Naive thymus-derived CD4-positive, alpha-beta T cell (primary cell): ENCODE measurements around the gene PBX4. TPM values are rescaled to one million over a fixed set of nuclear protein-coding genes. Genes with fewer than 3 reads are reported as not detected.
"Not testable (repeated sequence)": the region's sequence is repeated elsewhere in the genome, so short reads cannot be mapped to it uniquely, and the experiment has no call there.

Experiments used
- ATAC-seq: fragments of 150-1000 bp; cut with Tn5 transposase; 2 replicates; pipeline ENCODE4 v1.10.0; 2021; ENCODE audit warnings: mild to moderate bottlenecking, moderate library complexity
- CTCF ChIA-PET: fragments of 350-600 bp; sonication (Branson Sonifier 250); formaldehyde crosslinking; loops from one replicate; lab custom pipeline; 2021; ENCODE audit warnings: antibody characterized with exemption; lab: Charles Lee
- POLR2A ChIA-PET: fragments of 350-600 bp; sonication (Branson Sonifier 250); formaldehyde crosslinking; loops from one replicate; lab custom pipeline; 2021; ENCODE audit warnings: antibody characterized with exemption, inconsistent platforms; lab: Charles Lee
- DNase-seq, 9 donors: peaks; one replicate each; pipeline versions ENCODE4 v3.0.0 to v3.0.0-alpha.2; 2020 to 2022; ENCODE audit warnings: mixed read lengths in 1 of 9
- H3K27ac ChIP-seq: one replicate; pipeline ENCODE4 v1.7.0; 2013; ENCODE audit warnings: mild to moderate bottlenecking, low read depth, low read length, moderate library complexity
- H3K27me3 ChIP-seq, 2 donors: one replicate each; pipeline ENCODE4 v1.7.0; 2013; ENCODE audit warnings: low read length in 2 of 2, mild to moderate bottlenecking in 2 of 2, moderate library complexity in 2 of 2; ENCODE audit not compliant: control insufficient read depth in 2 of 2, insufficient read depth in 2 of 2
- H3K36me3 ChIP-seq, 3 experiments: 1 replicate in 2 of 3; 2 replicates in 1 of 3; pipeline ENCODE4 v1.7.0; 2013; ENCODE audit warnings: low read length in 3 of 3, mild to moderate bottlenecking in 3 of 3, moderate library complexity in 1 of 3; ENCODE audit not compliant: insufficient read depth in 3 of 3, control insufficient read depth in 2 of 3
- H3K4me1 ChIP-seq, 2 donors: one replicate each; pipeline ENCODE4 v1.7.0; 2013; ENCODE audit warnings: low read length in 2 of 2, mild to moderate bottlenecking in 2 of 2, moderate library complexity in 1 of 2; ENCODE audit not compliant: control insufficient read depth in 2 of 2, insufficient read depth in 2 of 2
- H3K4me3 ChIP-seq: 2 replicates; pipeline ENCODE4 v1.7.0; 2013; ENCODE audit warnings: mild to moderate bottlenecking, low read length
- H3K9me3 ChIP-seq, 3 experiments: 1 replicate in 2 of 3; 2 replicates in 1 of 3; pipeline ENCODE4 v1.7.0; 2013; ENCODE audit warnings: low read length in 3 of 3; ENCODE audit not compliant: control insufficient read depth in 2 of 3
- H3K27ac Mint-ChIP-seq, 9 donors: one replicate each; pipeline ENCODE4 v1.8.0; 2020 to 2022; ENCODE audit warnings: mixed read lengths in 9 of 9, mild to moderate bottlenecking in 8 of 9, moderate library complexity in 5 of 9, inconsistent platforms in 2 of 9
- H3K27me3 Mint-ChIP-seq, 5 donors: one replicate each; pipeline ENCODE4 v1.8.0; 2021 to 2022; ENCODE audit warnings: mixed read lengths in 5 of 5, mild to moderate bottlenecking in 1 of 5
- H3K36me3 Mint-ChIP-seq, 5 donors: one replicate each; pipeline ENCODE4 v1.8.0; 2020 to 2022; ENCODE audit warnings: mixed read lengths in 5 of 5, mild to moderate bottlenecking in 3 of 5, inconsistent platforms in 1 of 5
- H3K4me1 Mint-ChIP-seq, 7 donors: one replicate each; pipeline ENCODE4 v1.8.0; 2020 to 2022; ENCODE audit warnings: mixed read lengths in 7 of 7, mild to moderate bottlenecking in 3 of 7, inconsistent platforms in 1 of 7
- H3K4me3 Mint-ChIP-seq, 10 donors: one replicate each; pipeline ENCODE4 v1.8.0; 2020 to 2022; ENCODE audit warnings: mild to moderate bottlenecking in 10 of 10, mixed read lengths in 10 of 10, moderate library complexity in 6 of 10, inconsistent platforms in 2 of 10
- H3K9me3 Mint-ChIP-seq, 11 donors: one replicate each; pipeline ENCODE4 v1.8.0; 2020 to 2022; ENCODE audit warnings: mixed read lengths in 11 of 11, mild to moderate bottlenecking in 4 of 11, inconsistent platforms in 1 of 11, moderate library complexity in 1 of 11
- intact Hi-C, 2 donors: fragments of 100-400 bp; cut with micrococcal nuclease; formaldehyde crosslinking; loops; one replicate each; pipeline ENCODE4 v1.15.1; 2023
- polyA plus RNA-seq, 2 donors: library from polyadenylated mRNA; unstranded; fragments of 300-500 nt; fragmentation: Illumina TruSeq; gene quantifications; one replicate each; pipeline ENCODE4 v1.2.3, GENCODE V29; 2021
- total RNA-seq, 6 experiments: library from RNA in 5 of 6; stranded (reverse) in 5 of 6; gene quantifications; 1 replicate in 5 of 6; 2 replicates in 1 of 6; pipeline ENCODE4 v1.2.3 and lab custom pipeline; 2021 to 2026

PBX4 gene
- total and polyA plus RNA-seq, 7 experiments from 2014 or later: 3.8 to 42.7 (median 30.9) TPM

GRCh38 chr19:19606021-19606420, 12.5 kb downstream of the PBX4 start:
- H3K4me3 Mint-ChIP-seq: peak overlapping the region; percentile 42 to 76 (median 71)
- ATAC-seq: peak; percentile 83
- no peaks in the 10 kb centered on the region for H3K27me3 ChIP-seq
- ChIA-PET POLR2A (interaction anchor here (0.7 to 6.9 kb wide), 14 partner anchors 9 to 170 kb away, joined by 3 to 49 read pairs (median 4); partner anchors contain the start of genes LPAR2 and PBX4), CTCF (interaction anchor here (0.7 to 1.2 kb wide), 6 partner anchors 12 to 74 kb away, joined by 3 to 4 read pairs (median 3); partner anchors contain the start of gene PBX4)
- H3K4me1 Mint-ChIP-seq: peaks cover 29 to 66% (median 55%) of the 10 kb centered on the region in 7 donors
- no peaks in the 10 kb centered on the region for H3K27me3 Mint-ChIP-seq
- peak in 7 of 9 donors; percentile 33 to 83 (median 61) for DNase-seq
- H3K36me3 ChIP-seq: no peaks in the 10 kb centered on the region
- H3K27ac Mint-ChIP-seq: peak overlapping the region; percentile 66 to 96 (median 91)
- H3K9me3 Mint-ChIP-seq: peaks cover 0 to 4% (median 0%) of the 10 kb centered on the region in 11 donors
- peak overlapping the region; percentile 46 for H3K27ac ChIP-seq
- no peaks in the 10 kb centered on the region for H3K9me3 ChIP-seq
- H3K4me3 ChIP-seq: no peak overlapping the region
- intact Hi-C loops: loop anchor here in 1 of 2 donors (1.0 to 10.0 kb wide), 5 partner anchors 8 to 201 kb away; partner anchors contain the start of genes GATAD2A and PBX4
- H3K4me1 ChIP-seq: peaks cover 42 to 54% of the 10 kb centered on the region in 2 donors
- H3K36me3 Mint-ChIP-seq: peaks cover 0 to 42% (median 10%) of the 10 kb centered on the region in 5 donors

DNA sequence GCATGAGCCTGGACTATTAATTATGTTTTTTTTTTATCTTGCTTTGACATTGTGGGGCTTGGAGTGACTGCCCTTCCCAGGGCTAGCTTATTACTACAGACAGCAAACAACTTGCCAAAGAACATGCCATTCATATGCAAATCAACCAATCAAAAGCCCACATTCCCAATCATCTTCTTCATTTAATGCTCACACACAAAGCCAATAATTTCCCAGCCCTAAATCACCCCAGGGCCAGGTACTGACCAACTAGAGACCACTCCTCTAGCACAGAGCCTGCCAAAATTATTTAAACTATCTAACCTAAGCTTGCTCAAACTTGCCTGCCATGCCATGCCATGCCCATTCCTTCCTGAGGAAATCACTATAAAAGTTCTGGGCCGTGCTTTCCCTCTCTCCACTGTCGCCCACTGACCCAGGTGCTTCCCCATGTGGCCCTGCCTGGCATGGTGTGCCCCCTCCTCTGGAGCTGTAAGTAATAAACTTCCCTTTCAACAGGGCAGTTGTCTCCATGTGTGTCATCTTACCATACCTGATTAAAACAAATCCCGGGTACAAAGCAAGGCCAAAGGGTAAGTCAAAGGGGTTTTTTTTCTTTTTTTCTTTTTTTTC, 15.7 kb downstream of the PBX4 start:
- Histone ChIP-seq H3K4me1 (peaks cover 71 to 74% of the 10 kb centered on the region in 2 donors), H3K4me3 (peak overlapping the region; percentile 13), H3K36me3 (no peaks in the 10 kb centered on the region), H3K27ac (peak overlapping the region; percentile 66), H3K27me3 (no peaks in the 10 kb centered on the region), H3K9me3 (no peaks in the 10 kb centered on the region)
- ChIA-PET POLR2A (interaction anchor here (0.5 to 6.9 kb wide), 16 partner anchors 10 to 415 kb away, joined by 3 to 49 read pairs (median 4); partner anchors contain the start of genes LPAR2, PBX4, ZNF14 and ZNF506), CTCF (interaction anchor here (0.7 to 1.2 kb wide), 5 partner anchors 22 to 70 kb away, joined by 3 to 5 read pairs (median 3); partner anchors contain the start of gene GMIP)
- Mint-ChIP-seq H3K9me3 (peaks cover 0 to 6% (median 0%) of the 10 kb centered on the region in 11 donors), H3K27ac (peak overlapping the region; percentile 69 to 95 (median 90)), H3K4me1 (peaks cover 32 to 74% (median 59%) of the 10 kb centered on the region in 7 donors), H3K27me3 (no peaks in the 10 kb centered on the region), H3K4me3 (peak overlapping the region; percentile 55 to 74 (median 65)), H3K36me3 (peaks cover 0 to 31% (median 0%) of the 10 kb centered on the region in 5 donors)
- DNase-seq (no peak), ATAC-seq (no peak)
- intact Hi-C loops: loop anchor here (1.0 to 10.0 kb wide), 4 partner anchors 12 to 198 kb away; partner anchors contain the start of genes PBX4 (in 2 of the 2), GATAD2A (in 1 of the 2) and GMIP (in 1 of the 2)

GRCh38 chr19:19602136-19602712, 16.3 kb downstream of the PBX4 start:
- Histone ChIP-seq H3K27me3 (no peaks in the 10 kb centered on the region), H3K9me3 (no peaks in the 10 kb centered on the region), H3K4me1 (peaks cover 76 to 80% of the 10 kb centered on the region in 2 donors), H3K4me3 (peak overlapping the region; percentile 29), H3K36me3 (no peaks in the 10 kb centered on the region), H3K27ac (peak overlapping the region; percentile 66)
- Mint-ChIP-seq H3K27me3 (no peaks in the 10 kb centered on the region), H3K36me3 (peaks cover 0 to 37% (median 0%) of the 10 kb centered on the region in 5 donors), H3K9me3 (peaks cover 0 to 6% (median 0%) of the 10 kb centered on the region in 11 donors), H3K4me1 (peaks cover 37 to 75% (median 65%) of the 10 kb centered on the region in 7 donors), H3K4me3 (peak overlapping the region; percentile 43 to 74 (median 64)), H3K27ac (peak overlapping the region; percentile 69 to 95 (median 90))
- peak in 7 of 9 donors; percentile 56 to 74 (median 67) for DNase-seq
- ChIA-PET POLR2A (interaction anchor here (0.5 to 6.9 kb wide), 18 partner anchors 8 to 415 kb away, joined by 3 to 49 read pairs (median 4); partner anchors contain the start of genes GMIP, LPAR2, PBX4 and ZNF101), CTCF (interaction anchor here (0.7 to 1.2 kb wide), 5 partner anchors 23 to 70 kb away, joined by 3 to 5 read pairs (median 3); partner anchors contain the start of gene GMIP)
- intact Hi-C loops: loop anchor here (1.0 to 10.0 kb wide), 4 partner anchors 11 to 197 kb away; partner anchors contain the start of genes PBX4 (in 2 of the 2), GATAD2A (in 1 of the 2) and GMIP (in 1 of the 2)
- ATAC-seq: no peak

DNA sequence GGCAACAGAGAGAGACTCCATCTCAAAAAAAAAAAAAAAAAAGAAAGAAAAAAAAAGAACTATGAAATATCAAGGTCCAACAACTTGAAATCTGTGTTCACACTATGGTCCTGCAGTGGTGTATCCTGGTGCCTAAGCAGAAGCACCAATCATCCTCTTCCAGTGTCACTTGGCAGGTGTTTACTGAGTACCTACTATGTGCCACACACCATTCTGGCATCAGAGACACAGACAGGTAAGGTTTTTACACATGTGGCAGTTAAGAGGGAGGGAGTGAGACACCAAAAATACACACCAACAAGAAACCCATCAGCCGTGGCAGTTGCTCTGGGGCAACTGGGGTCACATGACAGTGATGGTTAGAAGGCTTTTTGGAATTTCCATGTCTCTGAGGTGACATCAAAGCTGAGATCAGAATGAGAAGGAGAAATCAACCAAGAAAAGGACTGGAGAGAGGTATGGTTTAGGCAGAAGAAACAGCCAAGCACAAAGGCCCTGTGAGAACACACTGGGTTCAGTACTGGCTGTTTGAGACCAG, 17.6 kb downstream of the PBX4 start:
- Histone ChIP-seq H3K27me3 (no peaks in the 10 kb centered on the region), H3K36me3 (no peaks in the 10 kb centered on the region), H3K4me3 (no peak overlapping the region), H3K4me1 (peaks cover 66 to 69% of the 10 kb centered on the region in 2 donors), H3K9me3 (no peaks in the 10 kb centered on the region), H3K27ac (no peak overlapping the region)
- Mint-ChIP-seq H3K4me1 (peaks cover 33 to 77% (median 63%) of the 10 kb centered on the region in 7 donors), H3K9me3 (peaks cover 0 to 6% (median 0%) of the 10 kb centered on the region in 11 donors), H3K27me3 (no peaks in the 10 kb centered on the region), H3K4me3 (peak overlapping the region in 9 of 10 donors; percentile 18 to 74 (median 57)), H3K27ac (peak overlapping the region; percentile 78 to 98 (median 90)), H3K36me3 (peaks cover 0 to 34% (median 0%) of the 10 kb centered on the region in 5 donors)
- DNase-seq: peak in 1 of 9 donors; percentile 17
- CTCF ChIA-PET: interaction anchor here (0.5 to 0.9 kb wide), 2 partner anchors 26 to 100 kb away, joined by 3 read pairs; no protein-coding TSS in a partner anchor
- no peak for ATAC-seq
- intact Hi-C loops: loop anchor here in 1 of 2 donors (10.0 kb wide), 1 partner anchor 196 kb away; the partner anchor contains the start of gene GATAD2A
- POLR2A ChIA-PET: interaction anchor here (0.6 to 6.9 kb wide), 13 partner anchors 9 to 1284 kb away, joined by 3 to 49 read pairs (median 5); partner anchors contain the start of genes LPAR2, PBX4 and ZNF101

- not testable (repeated sequence) for H3K36me3 ChIP-seq, H3K27me3 Mint-ChIP-seq, H3K9me3 ChIP-seq, H3K9me3 Mint-ChIP-seq, H3K27me3 ChIP-seq
- POLR2A ChIA-PET: interaction anchor here (0.6 to 4.3 kb wide), 15 partner anchors 7 to 70 kb away, joined by 3 to 44 read pairs (median 7); partner anchors contain the start of genes GMIP, LPAR2, PBX4 and ZNF101
- peak overlapping the region; percentile 90 to 99 (median 97) for H3K27ac Mint-ChIP-seq
- peak in 8 of 9 donors; percentile 46 to 81 (median 76) for DNase-seq
- CTCF ChIA-PET: interaction anchor here (0.7 kb wide), 1 partner anchor 1298 kb away, joined by 3 read pairs; no protein-coding TSS in a partner anchor
- peak overlapping the region; percentile 61 to 85 (median 78) for H3K4me3 Mint-ChIP-seq
- intact Hi-C loops: loop anchor here (1.0 to 5.0 kb wide), 13 partner anchors 7 to 178 kb away; partner anchors contain the start of genes ATP13A1 (in 2 of the 2), PBX4 (in 2 of the 2), CILP2 (in 1 of the 2) and GMIP (in 1 of the 2)
- H3K4me1 ChIP-seq: peaks cover 61 to 64% of the 10 kb centered on the region in 2 donors
- peak overlapping the region; percentile 96 for H3K27ac ChIP-seq
- H3K4me3 ChIP-seq: peak overlapping the region; percentile 52
- peak; percentile 74 for ATAC-seq
- peaks cover 0 to 41% (median 7%) of the 10 kb centered on the region in 5 donors for H3K36me3 Mint-ChIP-seq
- peaks cover 35 to 80% (median 72%) of the 10 kb centered on the region in 7 donors for H3K4me1 Mint-ChIP-seq
Measured at GRCh38 chr19:19598728-19599451, 19.6 kb downstream of the PBX4 start.
